ENCODE measurements around the gene PCDHA10. TPM values are rescaled to one million over a fixed set of nuclear protein-coding genes. Genes with fewer than 3 reads are reported as not detected.
A peak's percentile ranks its signal among the peaks of the same experiment; 100 is the strongest.
"Not testable (repeated sequence)": the region's sequence is repeated elsewhere in the genome, so short reads cannot be mapped to it uniquely, and the experiment has no call there.

Gene PCDHA10
- total RNA-seq = 2.9 TPM

DNA sequence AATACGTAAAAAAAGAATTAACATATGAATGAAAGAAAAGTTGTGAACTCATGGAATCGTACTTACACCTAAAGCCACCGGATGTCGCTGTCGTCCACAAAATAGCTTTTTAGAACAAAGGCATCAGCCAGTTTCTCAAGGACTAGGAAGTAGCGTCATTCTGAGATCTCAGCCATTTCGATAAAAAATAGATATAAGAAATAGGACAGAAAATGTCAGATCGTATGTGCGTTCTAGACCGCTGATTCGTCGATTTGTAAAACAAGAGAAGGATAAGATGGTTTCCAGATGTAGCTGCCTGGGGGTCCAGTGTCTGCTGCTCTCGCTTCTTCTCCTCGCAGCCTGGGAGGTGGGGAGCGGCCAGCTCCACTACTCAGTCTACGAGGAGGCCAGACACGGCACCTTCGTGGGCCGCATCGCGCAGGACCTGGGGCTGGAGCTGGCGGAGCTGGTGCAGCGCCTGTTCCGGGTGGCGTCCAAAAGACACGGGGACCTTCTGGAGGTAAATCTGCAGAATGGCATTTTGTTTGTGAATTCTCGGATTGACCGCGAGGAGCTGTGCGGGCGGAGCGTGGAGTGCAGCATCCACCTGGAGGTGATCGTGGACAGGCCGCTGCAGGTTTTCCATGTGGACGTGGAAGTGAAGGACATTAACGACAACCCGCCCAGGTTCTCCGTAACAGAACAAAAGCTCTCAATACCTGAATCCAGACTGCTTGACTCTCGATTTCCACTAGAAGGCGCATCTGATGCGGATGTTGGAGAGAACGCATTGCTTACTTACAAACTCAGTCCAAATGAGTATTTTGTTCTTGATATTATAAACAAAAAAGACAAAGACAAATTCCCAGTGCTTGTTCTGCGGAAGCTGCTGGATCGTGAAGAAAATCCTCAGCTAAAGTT is at the start of gene PCDHA10:
Gene PCDHA10, plus strand, starts transcription at position 126 of the 903 bp plus-strand sequence. Its CDS starts 152 bp downstream, at position 278.
- no peak for DNase-seq (ENCODE audit: low spot score)

- peak; percentile 34 for DNase-seq (ENCODE audit: low spot score)
These were observed 48.6 kb upstream of the PCDHA10 start, which contains the start of gene PCDHA4 for GRCh38 chr5:140806834-140807775. TSS of gene PCDHA4 (plus strand) at chr5:140807068.

DNA sequence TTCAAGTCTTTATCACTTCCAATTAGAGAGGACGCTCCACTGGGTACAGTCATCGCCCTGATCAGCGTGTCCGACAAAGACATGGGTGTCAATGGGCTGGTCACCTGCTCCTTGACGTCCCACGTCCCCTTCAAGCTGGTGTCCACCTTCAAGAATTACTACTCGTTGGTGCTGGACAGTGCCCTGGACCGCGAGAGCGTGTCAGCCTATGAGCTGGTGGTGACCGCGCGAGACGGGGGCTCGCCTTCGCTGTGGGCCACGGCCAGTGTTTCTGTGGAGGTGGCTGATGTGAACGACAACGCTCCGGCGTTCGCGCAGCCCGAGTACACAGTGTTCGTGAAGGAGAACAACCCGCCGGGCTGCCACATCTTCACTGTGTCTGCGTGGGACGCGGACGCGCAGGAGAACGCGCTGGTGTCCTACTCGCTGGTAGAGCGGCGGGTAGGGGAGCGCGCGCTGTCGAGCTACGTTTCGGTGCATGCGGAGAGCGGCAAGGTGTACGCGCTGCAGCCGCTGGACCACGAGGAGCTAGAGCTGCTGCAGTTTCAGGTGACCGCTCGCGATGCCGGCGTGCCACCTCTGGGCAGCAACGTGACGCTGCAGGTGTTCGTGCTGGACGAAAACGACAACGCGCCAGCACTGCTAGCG is 47.3 kb upstream of the PCDHA10 start:
- DNase-seq (ENCODE audit: low spot score) = not testable (repeated sequence)

GRCh38 chr5:140808889-140809291 is 46.8 kb upstream of the PCDHA10 start:
- no peak for DNase-seq (ENCODE audit: low spot score)

DNA sequence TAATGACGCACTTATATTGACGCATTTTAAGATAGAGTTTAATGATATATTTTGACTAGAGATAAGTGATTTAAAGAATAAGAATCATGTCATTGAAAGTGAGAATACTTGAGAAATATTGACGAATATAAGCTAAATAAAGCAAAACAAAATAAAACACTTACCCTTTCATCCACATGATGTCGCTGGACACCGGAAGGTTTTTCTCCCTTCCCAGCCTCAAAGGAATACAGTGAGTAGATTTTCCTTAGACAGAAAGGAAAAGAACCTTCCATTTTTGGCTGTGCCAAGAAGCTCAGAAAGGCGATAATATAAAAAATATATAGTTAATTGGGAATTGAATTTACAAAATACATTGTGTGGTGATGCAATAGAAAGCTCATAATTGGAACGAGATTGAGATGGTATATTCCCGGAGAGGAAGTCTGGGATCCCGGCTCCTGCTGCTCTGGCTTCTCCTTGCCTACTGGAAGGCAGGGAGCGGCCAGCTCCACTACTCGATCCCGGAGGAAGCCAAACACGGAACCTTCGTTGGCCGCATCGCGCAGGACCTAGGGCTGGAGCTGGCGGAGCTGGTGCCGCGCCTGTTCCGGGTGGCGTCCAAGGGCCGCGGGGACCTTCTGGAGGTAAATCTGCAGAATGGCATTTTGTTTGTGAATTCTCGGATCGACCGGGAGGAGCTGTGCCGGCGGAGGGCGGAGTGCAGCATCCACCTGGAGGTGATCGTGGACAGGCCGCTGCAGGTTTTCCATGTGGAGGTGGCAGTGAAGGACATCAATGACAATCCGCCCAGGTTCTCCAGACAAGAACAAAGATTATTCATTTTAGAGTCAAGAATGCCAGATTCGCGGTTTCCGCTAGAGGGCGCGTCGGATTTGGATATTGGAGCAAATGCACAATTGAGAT is 34.1 kb upstream of the PCDHA10 start, which contains the start of gene PCDHA5:
Gene PCDHA5, plus strand, starts transcription at position 239 of the 906 bp plus-strand sequence.
- DNase-seq (ENCODE audit: low spot score) = no peak

DNA sequence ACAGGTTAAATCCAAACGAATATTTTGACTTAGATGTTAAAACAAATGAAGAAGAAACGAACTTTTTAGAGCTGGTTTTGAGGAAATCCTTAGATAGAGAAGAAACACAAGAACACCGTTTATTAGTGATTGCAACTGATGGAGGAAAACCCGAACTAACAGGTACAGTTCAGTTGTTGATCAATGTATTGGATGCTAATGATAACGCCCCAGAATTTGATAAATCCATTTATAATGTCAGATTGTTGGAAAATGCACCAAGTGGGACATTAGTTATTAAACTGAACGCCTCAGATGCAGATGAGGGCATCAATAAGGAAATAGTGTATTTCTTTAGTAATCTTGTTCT is 33.4 kb upstream of the PCDHA10 start:
- no peak for DNase-seq (ENCODE audit: low spot score)

GRCh38 chr5:140822969-140823368 is 32.7 kb upstream of the PCDHA10 start:
- not testable (repeated sequence) for DNase-seq (ENCODE audit: low spot score)

DNA sequence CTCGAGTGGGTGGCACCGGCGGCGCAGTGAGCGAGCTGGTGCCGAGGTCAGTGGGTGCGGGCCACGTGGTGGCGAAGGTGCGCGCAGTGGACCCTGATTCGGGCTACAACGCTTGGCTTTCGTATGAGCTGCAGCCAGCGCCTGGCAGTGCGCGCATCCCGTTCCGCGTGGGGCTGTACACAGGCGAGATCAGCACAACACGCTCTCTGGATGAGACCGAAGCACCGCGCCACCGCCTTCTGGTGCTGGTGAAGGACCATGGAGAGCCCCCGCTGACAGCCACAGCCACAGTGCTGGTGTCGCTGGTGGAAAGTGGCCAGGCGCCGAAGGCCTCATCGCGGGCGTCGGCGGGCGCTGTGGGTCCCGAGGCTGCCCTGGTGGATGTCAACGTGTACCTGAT is 32.2 kb upstream of the PCDHA10 start:
- DNase-seq (ENCODE audit: low spot score) = no peak

- DNase-seq (ENCODE audit: low spot score) = no peak
These were observed 27.9 kb upstream of the PCDHA10 start, which contains the start of gene PCDHA6 for GRCh38 chr5:140827704-140828361. TSS of gene PCDHA6 (plus strand) at chr5:140827960. CDS start at chr5:140828092, 132 bp downstream.

GRCh38 chr5:140828362-140828737 is 27.3 kb upstream of the PCDHA10 start:
- DNase-seq (ENCODE audit: low spot score) = no peak

- DNase-seq (ENCODE audit: low spot score) = not testable (repeated sequence)
These were observed 25.9 kb upstream of the PCDHA10 start for GRCh38 chr5:140829511-140830501.

GRCh38 chr5:140833993-140834392 is 21.7 kb upstream of the PCDHA10 start, which contains the start of gene PCDHA7:
TSS of gene PCDHA7 (plus strand) at chr5:140834269. CDS start at chr5:140834384, 115 bp downstream.
- DNase-seq (ENCODE audit: low spot score) = no peak

DNA sequence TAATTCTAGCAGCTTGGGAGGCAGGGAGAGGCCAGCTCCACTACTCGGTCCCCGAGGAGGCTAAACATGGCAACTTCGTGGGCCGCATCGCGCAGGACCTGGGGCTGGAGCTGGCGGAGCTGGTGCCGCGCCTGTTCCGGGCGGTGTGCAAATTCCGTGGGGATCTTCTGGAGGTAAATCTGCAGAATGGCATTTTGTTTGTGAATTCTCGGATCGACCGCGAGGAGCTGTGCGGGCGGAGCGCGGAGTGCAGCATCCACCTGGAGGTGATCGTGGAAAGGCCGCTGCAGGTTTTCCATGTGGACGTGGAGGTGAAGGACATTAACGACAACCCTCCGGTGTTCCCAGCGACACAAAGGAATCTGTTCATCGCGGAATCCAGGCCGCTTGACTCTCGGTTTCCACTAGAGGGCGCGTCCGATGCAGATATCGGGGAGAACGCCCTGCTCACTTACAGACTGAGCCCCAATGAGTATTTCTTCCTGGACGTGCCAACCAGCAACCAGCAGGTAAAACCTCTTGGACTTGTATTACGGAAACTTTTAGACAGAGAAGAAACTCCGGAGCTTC is 21.2 kb upstream of the PCDHA10 start:
- DNase-seq (ENCODE audit: low spot score) = not testable (repeated sequence)

DNA sequence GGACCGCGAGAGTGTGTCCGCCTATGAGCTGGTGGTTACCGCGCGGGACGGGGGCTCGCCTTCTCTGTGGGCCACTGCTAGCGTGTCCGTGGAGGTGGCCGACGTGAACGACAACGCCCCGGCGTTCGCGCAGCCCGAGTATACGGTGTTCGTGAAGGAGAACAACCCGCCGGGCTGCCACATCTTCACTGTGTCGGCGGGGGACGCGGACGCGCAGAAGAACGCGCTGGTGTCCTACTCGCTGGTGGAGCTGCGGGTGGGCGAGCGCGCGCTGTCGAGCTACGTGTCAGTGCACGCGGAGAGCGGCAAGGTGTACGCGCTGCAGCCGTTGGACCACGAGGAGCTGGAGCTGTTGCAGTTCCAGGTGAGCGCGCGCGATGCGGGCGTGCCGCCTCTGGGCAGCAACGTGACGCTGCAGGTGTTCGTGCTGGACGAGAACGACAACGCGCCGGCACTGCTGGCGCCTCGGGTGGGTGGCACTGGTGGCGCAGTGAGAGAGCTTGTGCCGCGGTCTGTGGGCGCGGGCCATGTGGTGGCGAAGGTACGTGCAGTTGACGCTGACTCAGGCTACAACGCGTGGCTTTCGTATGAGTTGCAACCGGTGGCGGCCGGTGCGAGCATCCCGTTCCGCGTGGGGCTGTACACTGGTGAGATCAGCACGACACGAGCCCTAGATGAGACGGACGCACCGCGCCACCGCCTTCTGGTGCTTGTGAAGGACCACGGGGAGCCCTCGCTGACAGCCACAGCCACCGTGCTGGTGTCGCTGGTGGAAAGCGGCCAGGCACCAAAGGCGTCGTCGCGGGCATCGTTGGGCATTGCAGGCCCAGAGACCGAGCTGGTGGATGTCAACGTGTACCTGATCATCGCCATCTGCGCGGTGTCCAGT is 19.8 kb upstream of the PCDHA10 start:
- DNase-seq (ENCODE audit: low spot score) = no peak

DNA sequence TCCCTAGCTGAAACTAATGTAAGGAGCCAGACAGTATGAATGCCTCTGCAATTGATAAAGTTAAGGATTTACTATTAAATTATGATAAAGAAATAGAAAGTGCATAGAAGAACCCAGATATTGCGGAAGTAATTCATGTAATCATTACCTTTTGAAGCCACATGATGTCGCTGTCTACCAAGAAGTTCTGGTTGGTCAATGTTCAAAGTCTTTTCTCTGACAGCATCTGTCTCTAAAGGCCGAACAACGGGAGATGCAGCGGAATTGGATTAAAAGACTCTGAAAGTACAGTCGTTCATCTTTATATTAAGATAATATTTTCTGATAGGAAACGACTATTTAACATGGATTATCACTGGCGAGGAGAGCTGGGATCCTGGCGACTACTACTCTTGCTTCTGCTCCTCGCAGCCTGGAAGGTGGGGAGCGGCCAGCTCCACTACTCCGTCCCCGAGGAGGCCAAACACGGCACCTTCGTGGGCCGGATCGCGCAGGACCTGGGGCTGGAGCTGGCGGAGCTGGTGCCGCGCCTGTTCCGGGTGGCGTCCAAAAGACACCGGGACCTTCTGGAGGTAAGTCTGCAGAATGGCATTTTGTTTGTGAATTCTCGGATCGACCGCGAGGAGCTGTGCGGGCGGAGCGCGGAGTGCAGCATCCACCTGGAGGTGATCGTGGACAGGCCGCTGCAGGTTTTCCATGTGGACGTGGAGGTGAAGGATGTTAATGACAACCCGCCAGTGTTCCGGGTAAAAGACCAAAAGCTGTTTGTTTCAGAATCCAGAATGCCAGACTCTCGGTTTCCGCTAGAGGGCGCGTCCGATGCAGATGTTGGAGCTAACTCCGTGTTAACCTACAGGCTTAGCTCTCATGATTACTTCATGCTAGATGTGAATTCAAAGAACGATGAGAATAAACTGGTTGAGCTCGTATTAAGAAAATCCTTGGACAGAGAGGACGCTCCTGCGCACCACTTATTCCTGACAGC is 14.4 kb upstream of the PCDHA10 start, which contains the start of gene PCDHA8:
Gene PCDHA8, plus strand, starts transcription at position 210 of the 985 bp plus-strand sequence. Its CDS starts 135 bp downstream, at position 345.
- no peak for DNase-seq (ENCODE audit: low spot score)

Measured in mucosa of gallbladder (tissue), 1 donor.